Smooth muscle cell (in vitro differentiated cells): ENCODE measurements around the gene ACSS3. TPM values are rescaled to one million over a fixed set of nuclear protein-coding genes. Genes with fewer than 3 reads are reported as not detected.

ENCODE experiments used
- DNase-seq: peaks from one replicate; lab custom pipeline; 2025; ENCODE audit not compliant: unreplicated experiment; lab: John Stamatoyannopoulos, UW
- H2AFZ ChIP-seq: fragments of 200-600 bp; sonication (generic); 2 replicates; pipeline ENCODE4 v1.6.0; 2016; ENCODE audit warnings: antibody characterized with exemption, low read depth, mild to moderate bottlenecking
- H3F3A ChIP-seq: fragments of 200-600 bp; sonication (generic); 2 replicates; pipeline ENCODE4 v1.6.0; 2017; ENCODE audit warnings: antibody characterized with exemption, low read depth
- H3K27ac ChIP-seq: fragments of 200-600 bp; sonication (generic); 2 replicates; pipeline ENCODE4 v1.5.1; 2016; ENCODE audit warnings: low read depth, mild to moderate bottlenecking
- H3K27me3 ChIP-seq: fragments of 200-600 bp; sonication (generic); 2 replicates; pipeline ENCODE4 v1.6.1; 2016; ENCODE audit warnings: low read depth, mild to moderate bottlenecking
- H3K36me3 ChIP-seq: fragments of 200-600 bp; sonication (generic); 2 replicates; pipeline ENCODE4 v1.5.1; 2016; ENCODE audit warnings: low read depth
- H3K4me1 ChIP-seq: fragments of 200-600 bp; sonication (generic); 2 replicates; pipeline ENCODE4 v1.5.1; 2016; ENCODE audit warnings: low read depth
- H3K4me2 ChIP-seq: fragments of 200-600 bp; sonication (generic); 2 replicates; pipeline ENCODE4 v1.6.0; 2016; ENCODE audit warnings: mild to moderate bottlenecking
- H3K4me3 ChIP-seq: fragments of 200-600 bp; sonication (generic); 2 replicates; pipeline ENCODE4 v1.5.1; 2016; ENCODE audit warnings: mild to moderate bottlenecking
- H3K79me2 ChIP-seq: fragments of 200-600 bp; sonication (generic); 2 replicates; pipeline ENCODE4 v1.6.0; 2016; ENCODE audit warnings: low read depth, mild to moderate bottlenecking
- H3K9ac ChIP-seq: fragments of 200-600 bp; sonication (generic); 2 replicates; pipeline ENCODE4 v1.6.0; 2016; ENCODE audit warnings: low read depth
- H3K9me3 ChIP-seq: fragments of 200-600 bp; sonication (generic); replicated peaks from 2 replicates; pipeline ENCODE4 v1.5.1; 2016; ENCODE audit warnings: low read depth
- H4K20me1 ChIP-seq: fragments of 200-600 bp; sonication (generic); 2 replicates; pipeline ENCODE4 v1.6.0; 2016; ENCODE audit warnings: low read depth
- CTCF ChIP-seq: fragments of 200-600 bp; sonication (generic); IDR thresholded peaks from 2 replicates; pipeline ENCODE4 v1.5.1; 2017; ENCODE audit warnings: borderline replicate concordance, mild to moderate bottlenecking, antibody characterized with exemption; ENCODE audit not compliant: insufficient read depth, poor library complexity, severe bottlenecking
- WGBS: methylation state at CpG from one replicate; pipeline ENCODE4 v1.1.7; 2016; ENCODE audit warnings: low lambda C conversion rate; 5-methylcytosine and 5-hydroxymethylcytosine counted together
- polyA plus RNA-seq: library from polyadenylated mRNA; unstranded; fragments of >200 nt; fragmentation: Nextera tagmentation; extraction: Ambion mirVana; gene quantifications from 2 replicates; pipeline ENCODE4 v1.2.1, GENCODE V29; 2016
- total RNA-seq: library from RNA; depleted of rRNA; stranded (reverse); fragments of >200 nt; gene quantifications from 2 replicates; pipeline ENCODE4 v1.2.3, GENCODE V29; 2014

ACSS3 gene
- total and polyA plus RNA-seq, 2 experiments from 2014 or later = 6.4 to 8.0 TPM

GRCh38 chr12:81146228-81147225 is 68.6 kb downstream of the ACSS3 start:
- no peak overlapping the region for H2AFZ ChIP-seq
- DNase-seq = no peak
- no peak overlapping the region for H3K27ac ChIP-seq
- H3F3A ChIP-seq = no peaks in the 10 kb centered on the region
- H4K20me1 ChIP-seq = no peaks in the 10 kb centered on the region
- no peak overlapping the region for H3K9ac ChIP-seq
- no peak for TF ChIP-seq CTCF
- 87% methylated on average over 3 of the region's 3 CpGs for WGBS
- no peaks in the 10 kb centered on the region for H3K9me3 ChIP-seq
- H3K27me3 ChIP-seq = no peaks in the 10 kb centered on the region
- H3K4me2 ChIP-seq = no peak overlapping the region
- no peaks in the 10 kb centered on the region for H3K36me3 ChIP-seq
- no peaks in the 10 kb centered on the region for H3K79me2 ChIP-seq
- no peaks in the 10 kb centered on the region for H3K4me1 ChIP-seq
- no peak overlapping the region for H3K4me3 ChIP-seq

- no peaks in the 10 kb centered on the region for H3K9me3 ChIP-seq
- H3K27ac ChIP-seq = no peak overlapping the region
- H3K4me1 ChIP-seq = no peaks in the 10 kb centered on the region
- whole genome bisulfite sequencing = 93% methylated on average over 4 of the region's 4 CpGs
- no peaks in the 10 kb centered on the region for H3K36me3 ChIP-seq
- no peaks in the 10 kb centered on the region for H3K79me2 ChIP-seq
- no peak for DNase-seq
- H4K20me1 ChIP-seq = no peaks in the 10 kb centered on the region
- no peak overlapping the region for H3K4me2 ChIP-seq
- H3F3A ChIP-seq = no peaks in the 10 kb centered on the region
- no peaks in the 10 kb centered on the region for H3K27me3 ChIP-seq
- no peak for TF ChIP-seq CTCF
- no peak overlapping the region for H3K9ac ChIP-seq
- H2AFZ ChIP-seq = no peak overlapping the region
- no peak overlapping the region for H3K4me3 ChIP-seq
Observed at GRCh38 chr12:81147292-81147919, 69.5 kb downstream of the ACSS3 start.

- Histone ChIP-seq H2AFZ (no peak overlapping the region), H3K4me2 (no peak overlapping the region), H3K4me1 (no peaks in the 10 kb centered on the region), H3F3A (no peaks in the 10 kb centered on the region), H3K9me3 (no peaks in the 10 kb centered on the region), H3K36me3 (no peaks in the 10 kb centered on the region), H4K20me1 (no peaks in the 10 kb centered on the region), H3K9ac (no peak overlapping the region), H3K4me3 (no peak overlapping the region), H3K27ac (no peak overlapping the region), H3K27me3 (no peaks in the 10 kb centered on the region), H3K79me2 (no peaks in the 10 kb centered on the region)
- DNase-seq = no peak
- WGBS = 96% methylated on average over 4 of the region's 4 CpGs
- no peak for TF ChIP-seq CTCF
Observed at GRCh38 chr12:81150382-81150781, 72.5 kb downstream of the ACSS3 start.
